GM23248 (cell line): ENCODE measurements around the gene FKBP14.

Experiments used
- EZH2 ChIP-seq: fragments of 200-600 bp; sonication (generic); IDR thresholded peaks from 2 replicates; pipeline ENCODE4 v1.6.1; 2018; ENCODE audit warnings: antibody characterized with exemption, mild to moderate bottlenecking; ENCODE audit not compliant: insufficient read depth, poor library complexity, severe bottlenecking
- EZH2phosphoT487 ChIP-seq: fragments of 200-600 bp; sonication (generic); IDR thresholded peaks from 2 replicates; pipeline ENCODE4 v1.6.1; 2018; ENCODE audit warnings: antibody characterized with exemption, moderate library complexity, mild to moderate bottlenecking, low read depth; ENCODE audit not compliant: insufficient read depth

DNA sequence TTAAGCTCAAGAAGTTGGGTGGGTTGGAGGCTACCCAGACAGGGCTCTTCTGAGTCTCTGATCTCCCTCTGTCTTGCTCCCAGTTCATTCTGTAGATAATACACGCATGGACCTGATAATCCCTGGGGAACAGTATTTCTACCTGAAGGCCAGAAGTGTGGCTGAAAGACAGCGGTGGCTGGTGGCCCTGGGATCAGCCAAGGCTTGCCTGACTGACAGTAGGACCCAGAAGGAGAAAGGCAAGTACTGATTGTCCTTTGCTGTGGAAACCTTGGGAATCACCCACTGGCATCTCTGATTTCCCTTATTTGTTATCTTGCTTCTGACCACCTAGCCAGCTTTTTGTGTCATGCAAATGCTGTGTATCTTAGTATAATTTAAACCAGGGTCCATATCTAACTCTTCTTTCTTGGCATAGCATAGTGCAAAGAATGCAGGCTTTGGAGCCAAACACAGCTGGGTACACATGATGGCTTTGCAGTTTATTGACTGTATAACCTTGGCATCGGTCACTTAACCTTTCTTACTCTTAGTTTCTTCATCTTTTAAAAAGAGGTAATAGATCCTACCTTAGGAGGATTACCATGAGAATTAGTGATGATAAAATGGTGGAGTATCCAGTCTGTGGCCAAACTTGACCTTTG, 19.7 kb upstream of the FKBP14 start:
- no peak for TF ChIP-seq EZH2phosphoT487
- TF ChIP-seq EZH2: no peak
